Tibial nerve (tissue), 4 donors: ENCODE results near the gene ZMYND8. TPM values are rescaled to one million over a fixed set of nuclear protein-coding genes. Genes with fewer than 3 reads are reported as not detected.

ENCODE experiments used
- DNase-seq, 2 donors: peaks; one replicate each; pipeline ENCODE4 v3.0.0-alpha.2; 2019; ENCODE audit warnings: low spot score in 2 of 2
- H3K27ac ChIP-seq, 4 donors: fragments of 200-600 bp; sonication (generic) in 3 of 4; one replicate each; pipeline ENCODE4 v1.5.1; 2017 to 2019; ENCODE audit warnings: mild to moderate bottlenecking in 1 of 4
- H3K27me3 ChIP-seq, 2 donors: fragments of 200-600 bp; sonication (generic) in 1 of 2; one replicate each; pipeline versions ENCODE4 v1.5.1 to v1.6.0; 2017 to 2019
- H3K36me3 ChIP-seq, 3 donors: fragments of 200-600 bp; sonication (generic); one replicate each; pipeline ENCODE4 v1.5.1; 2018 to 2019
- H3K4me1 ChIP-seq, 4 donors: fragments of 200-600 bp; sonication (generic) in 3 of 4; one replicate each; pipeline ENCODE4 v1.5.1; 2017 to 2019
- H3K4me3 ChIP-seq, 4 donors: fragments of 200-600 bp; sonication (generic) in 3 of 4; one replicate each; pipeline ENCODE4 v1.5.1; 2017 to 2019; ENCODE audit warnings: mild to moderate bottlenecking in 1 of 4, moderate library complexity in 1 of 4
- H3K9me3 ChIP-seq, 4 donors: fragments of 200-600 bp; sonication (generic) in 3 of 4; one replicate each; pipeline ENCODE4 v1.5.1; 2017 to 2019
- CTCF ChIP-seq, 5 experiments: fragments of 200-600 bp in 3 of 5; fragments of 450-650 bp in 2 of 5; sonication (generic) in 3 of 5; IDR thresholded peaks; one replicate each; pipeline ENCODE4 v1.5.1; 2016 to 2019; ENCODE audit warnings: antibody characterized with exemption in 5 of 5, mild to moderate bottlenecking in 3 of 5, moderate library complexity in 2 of 5
- EP300 ChIP-seq, 2 donors: sonication (generic); formaldehyde crosslinking; IDR thresholded peaks; one replicate each; pipeline ENCODE4 v1.6.1; 2017; ENCODE audit warnings: antibody characterized with exemption in 2 of 2, mild to moderate bottlenecking in 1 of 2
- POLR2A ChIP-seq, 2 donors: fragments of 450-650 bp; IDR thresholded peaks; one replicate each; pipeline ENCODE4 v1.6.1; 2017; ENCODE audit warnings: antibody characterized with exemption in 2 of 2, mild to moderate bottlenecking in 2 of 2, moderate library complexity in 2 of 2
- WGBS, 2 donors: methylation state at CpG; one replicate each; pipeline ENCODE4 v1.1.5; 2018; 5-methylcytosine and 5-hydroxymethylcytosine counted together
- total RNA-seq, 4 donors: library from RNA; depleted of rRNA; stranded (reverse); fragments of >200 nt; gene quantifications; one replicate each; pipeline ENCODE4 v1.1.0, GENCODE V29; 2016

The ZMYND8 gene
- total RNA-seq, 4 donors from 2014 or later = 45.3 to 69.9 (median 49.8) TPM

GRCh38 chr20:47318586-47319516 is 37.6 kb downstream of the ZMYND8 start:
- TF ChIP-seq POLR2A (IDR thresholded peaks at IDR 0.05) (peak; percentile 75 to 84), EP300 (IDR thresholded peaks at IDR 0.05) (peak; percentile 86 to 97), CTCF (IDR thresholded peaks at IDR 0.05) (peak in 1 of 5 experiments; percentile 37)
- Histone ChIP-seq H3K27ac (peak overlapping the region; percentile 86 to 100 (median 96)), H3K36me3 (no peaks in the 10 kb centered on the region), H3K4me1 (peaks cover 11 to 93% (median 71%) of the 10 kb centered on the region in 4 donors), H3K4me3 (peak overlapping the region; percentile 2 to 43 (median 18)), H3K27me3 (no peaks in the 10 kb centered on the region), H3K9me3 (no peaks in the 10 kb centered on the region)
- 6 to 7% methylated on average over 28 of the region's 28 CpGs for WGBS, 2 donors
- DNase-seq = peak; percentile 73 to 78

GRCh38 chr20:47318027-47318585 is 38.4 kb downstream of the ZMYND8 start:
- H3K9me3 ChIP-seq = no peaks in the 10 kb centered on the region
- no peaks in the 10 kb centered on the region for H3K36me3 ChIP-seq
- TF ChIP-seq EP300 (IDR thresholded peaks at IDR 0.05) = no peak
- peak overlapping the region; percentile 2 to 43 (median 18) for H3K4me3 ChIP-seq
- 20 to 25% methylated on average over 7 of the region's 7 CpGs for WGBS, 2 donors
- no peak for DNase-seq
- H3K4me1 ChIP-seq = peaks cover 11 to 86% (median 71%) of the 10 kb centered on the region in 4 donors
- H3K27ac ChIP-seq = peak overlapping the region; percentile 86 to 100 (median 96)
- no peaks in the 10 kb centered on the region for H3K27me3 ChIP-seq

- Histone ChIP-seq H3K27me3 (no peaks in the 10 kb centered on the region), H3K4me1 (peaks cover 11 to 78% (median 71%) of the 10 kb centered on the region in 4 donors), H3K36me3 (no peaks in the 10 kb centered on the region), H3K4me3 (peak overlapping the region in 1 of 4 donors; percentile 43), H3K9me3 (no peaks in the 10 kb centered on the region), H3K27ac (peak overlapping the region; percentile 86 to 100 (median 96))
- 24 to 26% methylated on average over 12 to 13 of the region's 13 CpGs for WGBS, 2 donors
- peak; percentile 49 to 54 for TF ChIP-seq POLR2A (IDR thresholded peaks at IDR 0.05)
- TF ChIP-seq CTCF (IDR thresholded peaks at IDR 0.05) = peak in 1 of 5 experiments; percentile 27
- peak; percentile 94 to 98 for TF ChIP-seq EP300 (IDR thresholded peaks at IDR 0.05)
- peak; percentile 56 to 72 for DNase-seq
Measured at GRCh38 chr20:47317127-47317895, 39.2 kb downstream of the ZMYND8 start.

- H3K9me3 ChIP-seq = no peaks in the 10 kb centered on the region
- peaks cover 11 to 75% (median 71%) of the 10 kb centered on the region in 4 donors for H3K4me1 ChIP-seq
- WGBS, 2 donors = 86 to 89% methylated on average over 3 of the region's 3 CpGs
- no peak for DNase-seq
- TF ChIP-seq CTCF (IDR thresholded peaks at IDR 0.05) (no peak), EP300 (IDR thresholded peaks at IDR 0.05) (no peak), POLR2A (IDR thresholded peaks at IDR 0.05) (no peak)
- no peaks in the 10 kb centered on the region for H3K27me3 ChIP-seq
- no peak overlapping the region for H3K4me3 ChIP-seq
- H3K27ac ChIP-seq = peak overlapping the region; percentile 86 to 100 (median 96)
- H3K36me3 ChIP-seq = peaks cover 0 to 3% (median 0%) of the 10 kb centered on the region in 3 donors
Measured at GRCh38 chr20:47316776-47317126, 39.7 kb downstream of the ZMYND8 start.

- peaks cover 0 to 11% (median 0%) of the 10 kb centered on the region in 3 donors for H3K36me3 ChIP-seq
- H3K27ac ChIP-seq = peak overlapping the region; percentile 86 to 100 (median 96)
- H3K4me1 ChIP-seq = peaks cover 5 to 63% (median 60%) of the 10 kb centered on the region in 4 donors
- no peaks in the 10 kb centered on the region for H3K9me3 ChIP-seq
- WGBS, 2 donors = 34% methylated on average over 10 of the region's 10 CpGs
- H3K4me3 ChIP-seq = no peak overlapping the region
- no peaks in the 10 kb centered on the region for H3K27me3 ChIP-seq
- TF ChIP-seq CTCF (IDR thresholded peaks at IDR 0.05) = no peak
- TF ChIP-seq EP300 (IDR thresholded peaks at IDR 0.05) = peak in 1 of 2 donors; percentile 75
- no peak for DNase-seq
Measured at GRCh38 chr20:47315339-47316056, 41.0 kb downstream of the ZMYND8 start.
